NB4 (cell line): ENCODE data around the gene LRIG3.

Experiments
- CTCF ChIP-seq: IDR thresholded peaks from one replicate; pipeline ENCODE4 v1.5.1; 2012; ENCODE audit warnings: low read depth, low read length
- MYC ChIP-seq: IDR thresholded peaks from 2 replicates; pipeline ENCODE4 v1.6.1; 2011; ENCODE audit warnings: low read depth, low read length
- POLR2A ChIP-seq: IDR thresholded peaks from 2 replicates; pipeline ENCODE4 v1.6.1; 2011; ENCODE audit warnings: mild to moderate bottlenecking; ENCODE audit not compliant: insufficient read length; ENCODE audit errors: extremely low read depth
- TF ChIP-seq, protein P1 (sequence below): IDR thresholded peaks from 2 replicates; pipeline ENCODE4 v1.6.1; 2011; ENCODE audit warnings: low read depth, low read length

- TF ChIP-seq, protein P1, sequence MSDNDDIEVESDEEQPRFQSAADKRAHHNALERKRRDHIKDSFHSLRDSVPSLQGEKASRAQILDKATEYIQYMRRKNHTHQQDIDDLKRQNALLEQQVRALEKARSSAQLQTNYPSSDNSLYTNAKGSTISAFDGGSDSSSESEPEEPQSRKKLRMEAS = no peak
- TF ChIP-seq CTCF = no peak
- TF ChIP-seq POLR2A = no peak
- TF ChIP-seq MYC = no peak
These were observed 32.0 kb downstream of the LRIG3 start for GRCh38 chr12:58888131-58888783.
